GM18858 (cell line): Measurements from ENCODE around the gene ZNF28.
"Not testable (repeated sequence)": the region's sequence is repeated elsewhere in the genome, so short reads cannot be mapped to it uniquely, and the experiment has no call there.

Experiments
- ATAC-seq: cut with Tn5 transposase; IDR thresholded peaks from one replicate; pipeline ENCODE4 v1.9.1; 2021; ENCODE audit not compliant: unreplicated experiment

ZNF28 gene

DNA sequence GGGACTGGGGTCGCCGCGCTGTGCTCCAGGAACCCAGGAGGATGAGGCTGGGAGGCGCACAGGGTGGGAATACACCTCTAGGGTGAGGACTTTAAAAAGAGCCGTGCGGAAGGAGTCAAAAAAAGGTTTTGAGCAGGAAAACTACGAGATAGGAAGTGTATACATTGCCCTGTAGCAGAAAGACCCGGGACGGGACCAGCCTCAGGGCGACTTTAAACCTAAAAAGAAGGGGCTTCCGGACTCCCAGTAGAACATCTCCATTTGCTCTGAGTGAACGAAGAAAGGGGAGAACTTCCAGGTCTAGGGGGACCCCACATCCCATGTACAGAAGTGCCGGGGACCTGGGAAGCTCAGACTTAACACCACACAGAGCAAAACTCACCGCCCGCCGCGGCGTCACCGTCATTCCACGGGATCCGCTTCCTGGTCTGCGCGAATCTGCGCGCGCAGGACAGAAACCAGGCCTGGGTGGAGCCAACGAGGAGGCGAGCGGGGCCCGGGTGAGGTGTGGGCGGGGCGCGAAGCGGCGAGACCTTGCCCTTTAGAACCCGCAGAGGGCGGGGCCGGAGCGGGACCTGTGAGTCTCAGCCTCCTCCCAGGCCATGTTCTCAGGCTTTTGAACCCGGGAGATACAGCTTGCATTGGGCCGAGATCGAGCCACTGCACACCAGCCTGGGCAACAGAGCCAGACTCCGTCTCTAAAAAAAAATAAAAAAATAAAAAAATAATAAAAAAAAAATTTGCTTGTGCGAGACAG lies at the start of gene ZNF28:
Gene ZNF28 (minus strand): TSS at position 430 of the 757 bp plus-strand sequence. CDS start 3,675 bp downstream, outside the sequence.
- ATAC-seq = not testable (repeated sequence)

DNA sequence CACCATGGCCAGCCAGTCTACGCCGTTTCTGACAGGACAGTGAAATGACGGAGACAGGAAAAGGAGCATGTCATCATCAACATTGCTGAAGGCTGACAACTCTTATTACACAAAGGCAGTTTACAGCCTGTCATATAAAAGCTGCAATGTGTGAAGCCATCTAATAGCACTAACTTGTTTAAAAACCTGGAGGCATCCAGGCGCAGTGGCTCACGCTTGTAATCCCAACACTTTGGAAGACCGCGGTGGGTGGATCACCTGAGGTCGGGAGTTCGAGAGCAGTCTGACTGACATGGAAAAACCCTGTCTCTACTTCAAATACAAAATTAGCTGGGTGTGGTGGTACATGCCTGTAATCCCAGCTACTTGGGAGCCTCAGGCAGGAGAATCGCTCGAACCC lies 46.6 kb upstream of the ZNF28 start:
- ATAC-seq = not testable (repeated sequence)

DNA sequence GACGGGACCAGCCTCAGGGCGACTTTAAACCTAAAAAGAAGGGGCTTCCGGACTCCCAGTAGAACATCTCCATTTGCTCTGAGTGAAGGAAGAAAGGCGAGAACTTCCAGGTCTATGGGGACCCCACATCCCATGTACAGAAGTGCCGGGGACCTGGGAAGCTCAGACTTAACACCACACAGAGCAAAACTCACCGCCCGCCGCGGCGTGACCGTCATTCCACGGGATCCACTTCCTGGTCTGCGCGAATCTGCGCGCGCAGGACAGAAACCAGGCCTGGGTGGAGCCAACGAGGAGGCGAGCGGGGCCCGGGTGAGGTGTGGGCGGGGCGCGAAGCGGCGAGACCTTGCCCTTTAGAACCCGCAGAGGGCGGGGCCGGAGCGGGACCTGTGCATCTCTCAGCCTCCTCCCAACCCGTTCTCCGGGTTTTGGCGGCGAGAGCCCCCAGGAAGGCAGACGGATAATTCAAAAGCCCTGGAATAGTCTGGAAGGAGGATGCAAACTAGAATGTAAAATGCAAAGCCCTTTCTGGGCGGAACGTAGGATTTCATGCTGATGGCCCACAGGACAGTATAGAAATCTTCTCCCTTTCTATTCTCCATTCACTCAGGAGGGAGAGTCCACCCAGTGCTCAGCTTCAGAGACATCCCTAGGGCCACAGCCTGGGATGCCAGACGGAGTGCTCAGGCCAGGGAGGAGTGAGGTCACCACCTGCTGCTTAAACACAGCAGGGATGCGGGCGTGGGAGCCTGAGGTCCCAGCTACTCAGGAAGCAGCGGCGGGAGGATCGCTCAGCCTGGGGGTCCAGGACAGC lies 36.2 kb upstream of the ZNF28 start, which contains the start of gene ZNF468:
Gene ZNF468 (minus strand): TSS at position 242 of the 814 bp plus-strand sequence. CDS start 3,347 bp downstream, outside the sequence.
- ATAC-seq = peak; percentile 86

DNA sequence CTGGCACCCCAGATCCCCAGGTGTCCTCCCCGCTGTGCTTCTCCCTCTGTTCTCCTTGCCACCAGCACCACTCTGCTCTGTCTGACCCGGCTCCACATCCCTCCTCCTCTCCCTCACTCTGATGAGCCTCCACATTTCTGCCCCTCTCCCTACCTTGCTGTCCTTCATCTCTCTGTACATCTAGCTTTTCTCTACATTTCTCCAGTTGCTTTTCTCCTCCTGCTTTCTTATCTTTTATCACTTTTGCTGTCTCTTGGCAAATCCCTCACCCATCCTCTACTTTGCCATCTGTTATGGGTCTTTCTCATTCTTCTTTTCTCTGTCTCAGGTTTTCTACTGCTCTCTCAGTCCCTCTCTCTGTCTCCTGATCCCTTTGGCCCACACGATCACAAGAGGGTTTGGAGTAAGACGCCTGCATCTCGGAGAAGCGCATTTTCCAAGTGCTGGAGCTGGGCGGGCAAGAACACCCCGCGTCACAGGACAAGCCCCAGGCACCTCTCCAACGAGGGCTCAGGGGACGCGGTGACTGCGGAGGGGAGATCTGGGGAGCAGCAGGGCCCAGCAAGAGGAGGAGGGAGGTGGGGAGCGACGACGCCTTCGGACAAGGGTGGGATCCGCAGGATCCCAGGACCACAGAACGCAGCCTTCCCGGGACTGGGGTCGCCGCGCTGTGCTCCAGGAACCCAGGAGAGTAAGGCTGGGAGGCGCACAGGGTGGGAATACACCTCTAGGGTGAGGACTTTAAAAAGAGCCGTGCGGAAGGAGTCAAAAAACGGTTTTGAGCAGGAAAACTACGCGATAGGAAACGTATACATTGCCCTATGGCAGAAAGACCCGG lies 35.3 kb upstream of the ZNF28 start:
- peak; percentile 15 for ATAC-seq

DNA sequence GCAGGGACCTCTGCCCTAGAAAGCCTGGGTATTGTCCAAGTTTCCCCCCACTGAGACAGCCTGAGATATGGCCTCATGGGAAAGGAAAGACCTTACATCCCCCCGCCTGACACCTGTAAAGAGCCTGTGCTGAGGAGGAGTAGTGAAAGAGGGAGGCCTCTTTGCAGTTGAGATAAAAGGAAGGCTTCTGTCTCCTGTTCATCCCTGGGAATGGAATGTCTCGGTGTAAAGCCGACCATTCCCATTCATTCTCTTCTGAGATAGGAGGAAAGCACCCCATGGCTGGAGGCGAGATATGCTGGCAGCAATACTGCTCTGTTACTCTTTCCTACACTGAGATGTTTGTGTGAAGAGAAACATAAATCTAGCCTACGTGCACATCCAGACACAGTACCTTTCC lies 25.9 kb upstream of the ZNF28 start:
- ATAC-seq = not testable (repeated sequence)

DNA sequence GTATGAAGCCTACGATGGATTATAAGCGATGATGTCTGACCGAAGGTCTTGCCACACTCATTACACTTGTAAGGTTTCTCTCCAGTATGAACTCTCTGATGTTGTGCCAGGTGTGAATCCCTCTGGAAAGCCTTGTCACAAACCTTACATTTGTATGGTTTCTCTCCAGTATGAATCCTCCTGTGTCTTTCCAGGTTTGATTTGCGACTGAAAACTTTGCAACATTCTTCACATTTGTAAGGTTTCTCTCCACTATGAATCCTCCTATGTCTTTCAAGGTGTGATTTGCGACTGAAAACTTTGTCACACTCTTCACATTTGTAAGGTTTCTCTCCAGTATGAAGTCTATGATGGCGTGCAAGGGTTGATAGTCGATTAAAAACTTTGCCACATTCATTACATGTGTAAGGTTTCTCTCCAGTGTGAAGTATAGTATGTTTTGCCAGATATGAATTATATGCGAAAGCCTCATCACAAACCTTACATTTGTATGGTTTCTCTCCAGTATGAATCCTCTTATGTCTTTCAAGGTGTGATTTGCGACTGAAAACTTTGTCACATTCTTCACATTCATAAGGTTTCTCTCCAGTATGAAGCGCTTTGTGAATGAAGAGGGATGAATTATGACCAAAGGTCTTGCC lies 19.5 kb upstream of the ZNF28 start:
- not testable (repeated sequence) for ATAC-seq

DNA sequence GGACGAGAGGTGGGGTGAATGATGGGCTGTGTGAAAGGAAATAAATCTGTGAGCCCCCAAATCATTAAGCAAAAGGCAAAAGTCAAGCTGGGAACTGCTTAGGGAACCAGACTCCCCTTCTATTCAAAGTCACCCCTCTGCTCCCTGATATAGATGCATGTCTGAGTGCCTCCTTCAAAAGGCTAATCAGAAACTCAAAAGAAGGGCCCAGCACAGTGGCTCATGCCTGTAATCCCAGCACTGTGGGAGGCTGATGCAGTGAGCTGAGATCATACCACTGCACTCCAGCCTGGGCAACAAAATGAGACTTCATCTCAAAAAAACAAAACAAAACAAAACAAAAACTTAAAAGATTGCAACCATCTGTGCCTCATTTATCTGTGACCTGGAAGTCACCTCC lies 12.9 kb upstream of the ZNF28 start:
- ATAC-seq = not testable (repeated sequence)

DNA sequence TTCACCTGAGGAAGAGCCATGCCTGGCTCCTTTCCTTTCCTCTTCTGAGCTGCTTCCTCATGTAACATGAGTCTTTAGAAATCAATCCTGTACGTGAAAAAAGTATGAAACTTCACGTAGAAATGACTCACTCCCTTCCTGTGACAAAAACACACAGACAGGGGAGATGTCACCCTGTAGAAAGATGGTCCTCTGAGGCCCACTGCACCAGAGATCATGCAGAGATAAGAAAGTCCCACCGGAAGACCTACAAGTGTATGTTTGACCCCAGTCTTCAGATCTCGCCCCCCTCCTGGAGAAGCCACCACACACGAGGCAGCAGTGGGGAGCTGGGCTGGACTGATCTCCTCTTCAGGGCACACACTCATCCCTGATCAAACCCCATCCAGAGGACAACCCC lies 12.1 kb upstream of the ZNF28 start:
- not testable (repeated sequence) for ATAC-seq

DNA sequence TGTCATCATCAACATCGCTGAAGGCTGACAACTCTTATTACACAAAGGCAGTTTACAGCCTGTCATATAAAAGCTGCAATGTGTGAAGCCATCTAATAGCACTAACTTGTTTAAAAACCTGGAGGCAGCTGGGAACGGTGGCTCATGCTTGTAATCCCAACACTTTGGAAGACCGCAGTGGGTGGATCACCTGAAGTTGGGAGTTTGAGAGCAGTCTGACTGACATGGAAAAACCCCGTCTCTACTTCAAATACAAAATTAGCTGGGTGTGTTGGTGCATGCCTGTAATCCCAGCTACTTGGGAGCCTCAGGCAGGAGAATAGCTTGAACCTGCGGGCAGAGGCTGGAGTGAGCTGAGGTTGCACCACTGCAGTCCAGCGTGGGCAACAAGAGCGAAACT lies 8.4 kb upstream of the ZNF28 start:
- not testable (repeated sequence) for ATAC-seq

DNA sequence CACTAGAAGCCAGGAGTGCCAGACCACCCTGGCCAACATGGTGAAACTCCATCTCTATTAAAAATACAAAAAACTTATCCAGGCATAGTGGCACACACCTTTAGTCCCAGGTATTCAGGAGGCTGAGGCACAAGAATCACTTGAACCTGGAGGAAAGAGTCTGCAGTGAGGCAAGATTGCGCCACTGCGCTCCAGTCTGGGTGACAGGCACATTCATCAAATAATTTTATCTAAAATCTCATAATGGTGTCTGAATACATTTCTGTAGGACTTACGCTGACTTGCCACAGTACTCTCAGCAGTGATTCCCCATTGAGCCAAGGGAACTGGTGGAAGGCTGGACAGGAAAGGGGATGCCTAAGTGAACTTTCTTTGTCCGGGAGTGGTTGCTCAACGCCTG lies 4.3 kb upstream of the ZNF28 start:
- ATAC-seq = no peak

DNA sequence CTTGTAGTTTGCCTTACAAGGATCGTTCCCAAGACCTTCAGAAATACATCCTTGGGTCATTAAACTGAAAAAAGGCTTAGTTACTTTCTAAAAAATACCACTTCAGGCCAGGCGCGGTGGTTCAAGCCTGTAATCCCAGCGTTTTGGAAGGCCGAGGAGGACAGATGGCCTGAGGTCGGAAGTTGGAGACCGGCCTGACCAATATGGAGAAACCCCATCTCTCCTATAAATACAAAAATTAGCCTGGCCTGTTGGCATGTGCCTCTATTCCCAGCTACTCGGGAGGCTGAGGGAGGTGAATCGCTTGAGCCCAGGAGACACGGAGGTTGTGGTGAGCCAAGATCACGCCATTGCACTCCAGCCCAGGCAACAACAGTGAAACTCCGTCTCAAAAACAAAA lies 2.2 kb upstream of the ZNF28 start:
- ATAC-seq = no peak

DNA sequence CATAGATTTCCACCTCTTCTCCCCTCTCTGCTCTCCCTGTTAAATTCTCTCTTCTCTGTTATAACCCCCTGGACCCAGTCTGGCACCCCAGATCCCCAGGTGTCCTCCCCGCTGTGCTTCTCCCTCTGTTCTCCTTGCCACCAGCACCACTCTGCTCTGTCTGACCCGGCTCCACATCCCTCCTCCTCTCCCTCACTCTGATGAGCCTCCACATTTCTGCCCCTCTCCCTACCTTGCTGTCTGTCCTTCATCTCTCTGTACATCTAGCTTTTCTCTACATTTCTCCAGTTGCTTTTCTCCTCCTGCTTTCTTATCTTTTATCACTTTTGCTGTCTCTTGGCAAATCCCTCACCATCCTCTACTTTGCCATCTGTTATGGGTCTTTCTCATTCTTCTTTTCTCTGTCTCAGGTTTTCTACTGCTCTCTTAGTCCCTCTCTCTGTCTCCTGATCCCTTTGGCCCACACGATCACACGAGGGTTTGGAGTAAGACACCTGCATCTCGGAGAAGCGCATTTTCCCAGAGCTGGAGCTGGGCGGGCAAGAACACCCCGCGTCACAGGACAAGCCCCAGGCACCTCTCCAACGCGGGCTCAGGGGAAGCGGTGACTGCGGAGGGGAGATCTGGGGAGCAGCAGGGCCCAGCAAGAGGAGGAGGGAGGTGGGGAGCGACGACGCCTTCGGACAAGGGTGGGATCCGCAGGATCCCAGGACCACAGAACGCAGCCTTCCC lies 795 bp downstream of the ZNF28 start:
- ATAC-seq = not testable (repeated sequence)

DNA sequence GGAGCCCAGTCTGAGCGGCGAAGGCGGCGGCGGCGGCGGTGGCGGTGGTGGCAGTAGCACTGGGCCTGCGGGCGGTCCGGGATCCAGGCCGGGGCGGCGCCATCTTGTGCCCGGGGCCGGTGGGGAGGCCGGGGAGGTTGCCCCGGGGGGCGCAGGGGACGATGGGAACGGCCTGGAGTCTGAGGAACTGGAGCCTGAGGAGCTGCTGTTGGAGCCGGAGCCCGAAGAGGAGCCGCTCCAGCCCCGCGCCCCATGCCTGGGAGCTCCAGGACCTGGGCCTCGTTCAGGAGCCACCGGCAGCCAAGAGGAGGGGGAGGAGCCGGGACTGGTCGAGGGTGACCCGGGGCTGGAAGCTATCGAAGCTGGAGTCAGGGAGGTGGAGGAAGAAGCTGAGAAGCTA lies 11.6 kb downstream of the ZNF28 start:
- ATAC-seq = no peak

DNA sequence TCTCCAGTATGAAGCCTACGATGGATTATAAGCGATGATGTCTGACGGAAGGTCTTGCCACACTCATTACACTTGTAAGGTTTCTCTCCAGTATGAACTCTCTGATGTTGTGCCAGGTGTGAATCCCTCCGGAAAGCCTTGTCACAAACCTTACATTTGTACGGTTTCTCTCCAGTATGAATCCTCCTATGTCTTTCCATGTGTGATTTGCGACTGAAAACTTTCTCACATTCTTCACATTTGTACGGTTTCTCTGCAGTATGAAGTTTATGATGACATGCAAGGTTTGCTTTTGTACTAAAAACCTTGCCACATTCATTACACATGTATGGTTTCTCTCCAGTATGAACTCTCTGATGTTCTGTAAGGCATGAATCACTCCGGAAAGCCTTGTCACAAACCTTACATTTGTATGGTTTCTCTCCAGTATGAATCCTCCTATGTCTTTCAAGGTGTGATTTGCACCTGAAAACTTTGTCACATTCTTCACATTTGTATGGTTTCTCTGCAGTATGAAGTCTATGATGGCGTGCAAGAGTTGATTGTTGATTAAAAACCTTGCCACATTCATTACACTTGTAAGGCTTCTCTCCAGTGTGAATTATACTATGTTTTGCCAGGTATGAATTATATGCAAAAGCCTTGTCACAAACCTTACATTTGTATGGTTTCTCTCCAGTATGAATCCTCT lies 21.3 kb downstream of the ZNF28 start:
- not testable (repeated sequence) for ATAC-seq

DNA sequence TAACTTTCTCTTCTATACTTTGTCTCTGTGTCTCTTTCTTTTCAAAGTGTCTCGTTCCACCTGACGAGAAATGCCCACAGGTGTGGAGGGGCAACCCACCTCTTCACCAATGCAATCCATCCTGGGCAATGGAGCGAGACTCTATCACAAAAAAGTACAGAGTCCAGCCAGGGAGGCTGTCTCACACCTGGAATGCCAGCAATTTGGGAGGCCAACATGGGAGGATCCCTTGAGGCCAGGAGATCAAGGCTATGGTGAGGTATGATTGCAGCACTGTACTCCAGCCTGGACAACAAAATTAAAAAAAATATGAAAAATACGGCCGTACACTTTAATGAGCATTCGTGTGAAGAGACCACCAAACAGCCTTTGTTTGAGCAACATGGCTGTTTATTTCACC lies 32.0 kb downstream of the ZNF28 start:
- ATAC-seq = no peak

DNA sequence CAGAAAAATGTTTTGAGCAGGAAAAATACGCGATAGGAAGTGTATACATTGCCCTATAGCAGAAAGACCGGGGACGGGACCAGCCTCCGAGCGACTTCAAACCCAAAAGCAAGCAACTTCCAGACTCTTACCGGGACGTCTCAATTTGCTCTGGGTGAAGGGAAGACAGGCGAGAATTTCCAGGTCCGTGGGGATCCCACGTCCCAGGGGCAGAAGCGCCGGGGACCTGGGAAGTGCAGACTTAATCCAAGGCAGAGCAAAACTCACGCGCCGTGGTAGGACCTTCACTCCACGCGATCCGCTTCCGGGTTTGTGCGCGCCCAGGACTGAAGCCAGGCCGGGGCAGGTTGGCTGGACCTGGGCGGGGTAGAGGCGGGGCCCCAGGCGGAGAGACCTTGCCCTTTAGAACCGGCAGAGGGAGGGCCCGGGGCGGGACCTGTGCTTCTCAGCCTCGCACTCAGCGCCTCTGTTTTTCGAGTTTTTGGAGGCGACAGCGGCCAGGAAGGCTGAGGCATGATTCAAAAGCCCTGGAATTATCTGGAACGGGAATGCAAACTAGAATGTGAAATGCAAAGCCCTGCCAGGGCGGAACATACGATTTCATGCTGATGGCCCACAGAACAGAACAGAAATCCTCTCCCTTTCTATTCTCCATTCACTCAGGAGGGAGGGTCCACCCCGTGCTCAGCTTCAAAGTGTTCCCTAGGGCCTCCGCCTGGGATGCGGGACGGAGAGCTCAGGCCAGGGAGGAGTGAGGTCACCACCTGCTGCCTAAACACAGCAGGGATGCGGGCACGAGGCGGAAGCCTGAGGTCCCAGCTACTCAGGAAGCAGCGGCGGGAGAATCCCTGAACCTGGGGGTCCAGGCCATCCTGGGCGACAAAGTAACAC lies 34.7 kb downstream of the ZNF28 start, which contains the start of gene ZNF600:
Gene ZNF600 (minus strand): TSS at position 328 of the 891 bp plus-strand sequence. CDS start 7,903 bp downstream, outside the sequence.
- ATAC-seq = not testable (repeated sequence)

DNA sequence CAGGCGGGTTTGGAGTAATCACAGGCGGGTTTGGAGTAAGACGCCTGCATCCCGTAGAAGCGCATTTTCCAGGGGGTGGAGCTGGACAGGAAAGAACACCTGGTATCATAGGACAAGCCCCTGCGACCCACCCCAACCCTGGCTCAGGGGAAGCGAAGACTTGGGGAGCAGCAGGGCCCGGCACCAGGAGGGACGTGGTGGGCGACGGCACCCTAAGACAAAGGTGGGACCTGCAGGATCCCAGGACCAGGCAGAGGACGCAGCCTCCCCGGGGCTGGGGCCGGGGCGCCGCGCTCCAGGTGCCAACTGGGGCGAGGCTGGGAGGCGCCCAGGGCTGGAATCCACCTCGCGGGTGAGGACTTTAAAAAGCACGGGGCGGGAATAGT lies 35.4 kb downstream of the ZNF28 start:
- no peak for ATAC-seq

DNA sequence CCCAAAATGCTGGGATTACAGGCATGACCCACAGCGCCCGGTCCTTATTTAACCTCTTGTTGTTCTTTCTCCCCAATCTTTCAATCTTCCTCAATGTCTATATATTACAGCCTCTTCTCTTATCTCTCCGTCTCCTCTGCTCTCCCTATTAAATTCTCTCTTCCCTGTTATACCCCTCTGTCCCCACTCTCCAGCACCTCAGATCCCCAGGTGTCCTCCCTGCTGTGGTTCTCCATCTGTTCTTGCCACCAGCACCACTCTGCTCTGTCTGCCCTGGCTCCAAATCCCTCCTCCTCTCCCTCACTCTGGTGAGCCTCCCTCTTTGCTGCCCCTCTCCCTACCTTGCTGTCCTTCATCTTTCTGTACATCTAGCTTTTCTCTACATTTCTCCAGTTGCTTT lies 35.9 kb downstream of the ZNF28 start:
- ATAC-seq = no peak
